GM21367 (cell line): ENCODE data around the gene TOR4A.
A peak's percentile ranks its signal among the peaks of the same experiment; 100 is the strongest.
"Not testable (repeated sequence)": the region's sequence is repeated elsewhere in the genome, so short reads cannot be mapped to it uniquely, and the experiment has no call there.

Experiments
- ATAC-seq: cut with Tn5 transposase; IDR thresholded peaks from one replicate; pipeline ENCODE4 v1.9.1; 2021; ENCODE audit not compliant: unreplicated experiment

The TOR4A gene

DNA sequence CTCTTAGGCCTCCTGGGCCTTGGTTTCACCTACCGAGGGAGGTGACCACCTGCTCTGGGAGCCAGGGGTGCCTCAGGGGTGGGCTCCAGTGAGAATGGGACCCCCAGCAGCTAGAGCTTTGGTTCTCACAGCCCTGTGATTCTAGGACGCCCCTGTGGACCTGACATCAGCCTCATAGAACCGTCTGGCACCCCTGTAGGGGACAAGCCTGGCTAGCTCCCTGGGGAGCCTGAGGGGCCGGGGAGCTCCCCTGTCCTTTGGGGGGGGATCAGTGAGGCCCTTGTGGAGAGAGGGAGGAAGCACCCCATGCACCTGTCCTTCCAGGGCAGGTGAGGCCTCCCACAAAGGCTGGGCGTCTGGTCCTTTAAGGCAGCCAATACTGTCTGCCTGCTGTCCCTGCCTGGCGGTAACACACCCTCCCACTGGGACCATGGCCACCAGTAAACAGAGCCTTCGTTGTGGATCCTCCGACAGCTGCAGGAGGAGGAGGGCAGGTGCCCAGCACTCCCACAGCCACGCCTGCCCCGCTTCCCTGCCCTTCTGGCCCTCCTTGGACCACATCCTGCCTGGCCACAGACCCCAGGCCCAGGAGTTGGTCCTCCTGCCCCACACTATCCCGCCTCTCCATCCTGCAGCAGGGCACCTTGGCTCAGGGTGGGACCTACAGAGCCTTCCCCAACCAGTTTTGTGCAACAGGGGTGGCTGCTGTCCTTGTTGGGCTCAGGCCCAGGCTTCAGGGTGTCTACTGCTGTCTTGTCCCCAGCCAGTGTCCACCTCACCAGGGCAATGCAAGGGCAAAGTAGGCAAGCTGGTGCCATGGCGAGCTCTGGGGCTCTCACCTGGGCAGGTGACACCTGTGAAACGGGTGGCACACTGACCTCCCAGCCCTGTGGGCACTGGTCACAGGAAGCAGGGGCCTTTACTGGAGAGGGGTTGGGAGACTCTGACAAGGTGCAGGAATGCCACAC is 39.5 kb upstream of the TOR4A start:
- ATAC-seq = no peak

DNA sequence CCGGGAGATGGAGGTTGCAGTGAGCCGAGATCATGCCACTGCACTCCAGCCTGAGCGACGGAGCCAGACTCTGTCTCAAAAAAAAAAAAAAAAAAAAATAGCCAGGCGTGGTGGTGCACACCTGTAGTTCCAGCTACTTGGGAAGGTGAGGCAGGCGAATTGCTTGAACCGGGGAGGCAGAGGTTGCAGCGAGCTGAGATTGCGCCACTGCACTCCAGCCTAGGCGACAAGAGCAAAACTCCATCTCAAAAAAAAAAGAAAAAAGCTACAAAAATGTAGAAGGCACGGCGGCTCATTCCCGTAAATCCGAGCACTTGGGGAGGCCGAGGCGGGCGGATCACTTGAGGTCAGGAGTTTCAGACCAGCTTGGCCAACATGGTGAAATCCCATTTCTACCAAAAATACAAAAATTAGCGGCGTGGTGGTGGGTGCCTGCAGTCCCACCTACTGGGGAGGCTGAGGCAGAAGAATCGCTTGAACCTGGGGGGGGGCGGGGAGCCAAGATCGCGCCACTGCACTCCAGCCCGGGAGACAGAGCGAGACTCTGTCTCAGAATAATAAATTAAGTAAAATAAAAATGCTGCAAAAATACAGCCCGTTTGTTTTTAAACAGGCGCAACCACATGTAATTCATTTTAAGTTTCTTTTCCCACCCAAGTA is 37.9 kb upstream of the TOR4A start:
- not testable (repeated sequence) for ATAC-seq

DNA sequence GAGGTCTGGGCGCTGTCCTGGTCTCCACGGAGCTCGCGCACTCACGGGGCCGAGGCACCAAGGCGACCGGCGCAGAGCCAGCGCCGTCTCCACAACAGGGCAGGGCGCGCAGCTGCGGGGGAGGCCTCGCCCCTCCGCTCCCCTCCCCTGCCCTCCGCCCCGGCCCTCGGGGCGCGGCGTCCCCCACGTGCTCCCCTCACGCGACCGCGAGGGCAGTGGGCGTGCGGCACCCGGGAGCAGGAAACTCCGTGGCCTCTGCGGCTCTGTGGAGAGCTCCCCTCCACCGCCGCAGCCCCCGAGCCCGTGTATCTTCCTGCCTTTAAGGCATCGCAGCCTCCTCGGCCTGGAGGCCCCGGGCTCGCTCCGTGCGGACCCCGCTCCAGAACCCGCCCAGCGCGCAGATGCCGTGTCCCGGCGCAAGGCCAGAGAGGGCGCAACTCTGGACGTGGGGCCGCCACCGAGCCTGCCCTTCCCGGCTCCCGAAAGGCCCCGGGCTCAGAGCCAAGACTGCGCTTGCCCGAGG is 37.1 kb upstream of the TOR4A start:
- ATAC-seq = peak; percentile 16

DNA sequence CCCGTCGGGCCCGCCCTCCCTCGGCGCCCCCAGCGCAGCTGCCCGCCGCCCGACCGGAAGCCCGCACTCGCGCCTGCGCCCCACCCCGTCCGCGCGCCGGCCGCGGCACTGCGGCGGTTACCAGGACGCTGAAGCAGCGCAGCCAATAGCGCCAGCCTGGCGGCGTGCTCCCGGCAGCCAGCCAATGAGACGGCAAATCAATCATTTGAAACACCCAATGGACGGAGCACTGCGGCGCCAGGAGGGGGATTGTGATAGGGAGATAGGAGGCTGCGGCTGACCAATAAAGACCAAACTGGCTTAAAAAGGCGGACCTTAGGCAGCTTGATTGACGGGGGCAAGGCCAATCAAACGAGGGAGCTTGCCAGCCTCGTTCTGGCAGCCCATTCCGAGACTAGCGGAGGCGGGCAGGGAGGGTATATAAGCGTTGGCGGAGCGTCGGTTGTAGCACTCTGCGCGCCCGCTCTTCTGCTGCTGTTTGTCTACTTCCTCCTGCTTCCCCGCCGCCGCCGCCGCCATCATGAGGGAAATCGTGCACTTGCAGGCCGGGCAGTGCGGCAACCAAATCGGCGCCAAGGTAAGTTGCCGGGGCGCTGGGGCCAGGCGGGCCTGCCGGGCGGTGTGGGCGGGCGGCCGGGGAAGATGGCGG is 36.6 kb upstream of the TOR4A start, which contains the start of gene TUBB4B:
Gene TUBB4B (plus strand): TSS at position 447 of the 649 bp plus-strand sequence. CDS start 74 bp downstream, at position 521.
- peak; percentile 64 for ATAC-seq

- ATAC-seq = peak; percentile 1
These were observed 35.8 kb upstream of the TOR4A start for GRCh38 chr9:137241490-137242268.

GRCh38 chr9:137242269-137243203 is 35.0 kb upstream of the TOR4A start:
- no peak for ATAC-seq

DNA sequence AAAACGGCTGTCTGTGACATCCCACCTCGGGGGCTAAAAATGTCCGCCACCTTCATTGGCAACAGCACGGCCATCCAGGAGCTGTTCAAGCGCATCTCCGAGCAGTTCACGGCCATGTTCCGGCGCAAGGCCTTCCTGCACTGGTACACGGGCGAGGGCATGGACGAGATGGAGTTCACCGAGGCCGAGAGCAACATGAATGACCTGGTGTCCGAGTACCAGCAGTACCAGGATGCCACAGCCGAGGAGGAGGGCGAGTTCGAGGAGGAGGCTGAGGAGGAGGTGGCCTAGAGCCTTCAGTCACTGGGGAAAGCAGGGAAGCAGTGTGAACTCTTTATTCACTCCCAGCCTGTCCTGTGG is 34.3 kb upstream of the TOR4A start:
- not testable (repeated sequence) for ATAC-seq

- ATAC-seq = no peak
These were observed 33.7 kb upstream of the TOR4A start for GRCh38 chr9:137243626-137244485.

DNA sequence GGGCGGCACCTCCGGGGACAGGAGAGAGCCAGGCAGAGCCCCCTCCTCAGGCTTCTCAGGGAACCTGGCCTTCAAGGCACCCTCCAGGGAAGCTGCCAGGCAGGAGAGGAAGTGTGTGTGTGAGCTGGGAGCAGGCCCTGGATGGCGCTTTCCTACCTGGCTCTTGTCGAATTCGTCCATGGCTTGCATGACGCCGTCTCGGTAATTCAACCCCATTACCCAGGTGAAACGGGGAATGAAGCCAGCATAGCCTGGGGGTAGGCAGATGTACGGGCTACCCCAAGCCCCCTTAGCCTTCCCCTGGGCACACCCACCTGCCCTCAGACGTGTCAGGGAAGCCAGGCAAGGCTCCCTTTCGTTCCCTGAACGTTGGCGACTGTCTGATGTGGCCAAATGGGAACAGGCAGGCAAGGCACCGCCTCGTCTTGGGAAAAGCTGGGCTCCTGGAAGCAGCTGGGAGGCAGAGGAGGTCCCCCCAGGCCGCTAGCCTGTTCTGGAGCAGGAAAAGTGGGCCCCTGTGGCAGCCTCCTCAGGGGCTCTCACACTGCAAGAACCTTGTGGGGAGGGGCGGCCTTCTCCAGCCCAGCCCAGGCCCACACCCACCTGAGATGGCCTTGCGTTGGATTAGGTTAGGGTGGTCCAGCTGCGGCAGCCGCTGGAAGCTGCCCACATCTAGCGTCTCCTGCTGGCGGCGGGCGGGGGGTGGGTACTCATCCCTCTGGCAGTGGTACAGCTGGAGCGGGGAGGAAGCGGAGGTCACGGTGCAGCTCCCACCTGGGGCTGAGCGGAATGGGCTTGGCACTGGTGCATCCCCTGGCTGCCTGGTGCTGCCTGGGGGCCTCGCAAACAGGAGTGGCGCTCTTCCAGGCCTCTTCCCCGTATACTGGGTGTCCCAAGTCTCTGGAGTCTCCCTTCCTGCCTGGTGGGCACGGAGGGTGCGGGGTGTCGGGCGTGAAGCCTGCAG is 32.8 kb upstream of the TOR4A start:
- ATAC-seq = no peak

DNA sequence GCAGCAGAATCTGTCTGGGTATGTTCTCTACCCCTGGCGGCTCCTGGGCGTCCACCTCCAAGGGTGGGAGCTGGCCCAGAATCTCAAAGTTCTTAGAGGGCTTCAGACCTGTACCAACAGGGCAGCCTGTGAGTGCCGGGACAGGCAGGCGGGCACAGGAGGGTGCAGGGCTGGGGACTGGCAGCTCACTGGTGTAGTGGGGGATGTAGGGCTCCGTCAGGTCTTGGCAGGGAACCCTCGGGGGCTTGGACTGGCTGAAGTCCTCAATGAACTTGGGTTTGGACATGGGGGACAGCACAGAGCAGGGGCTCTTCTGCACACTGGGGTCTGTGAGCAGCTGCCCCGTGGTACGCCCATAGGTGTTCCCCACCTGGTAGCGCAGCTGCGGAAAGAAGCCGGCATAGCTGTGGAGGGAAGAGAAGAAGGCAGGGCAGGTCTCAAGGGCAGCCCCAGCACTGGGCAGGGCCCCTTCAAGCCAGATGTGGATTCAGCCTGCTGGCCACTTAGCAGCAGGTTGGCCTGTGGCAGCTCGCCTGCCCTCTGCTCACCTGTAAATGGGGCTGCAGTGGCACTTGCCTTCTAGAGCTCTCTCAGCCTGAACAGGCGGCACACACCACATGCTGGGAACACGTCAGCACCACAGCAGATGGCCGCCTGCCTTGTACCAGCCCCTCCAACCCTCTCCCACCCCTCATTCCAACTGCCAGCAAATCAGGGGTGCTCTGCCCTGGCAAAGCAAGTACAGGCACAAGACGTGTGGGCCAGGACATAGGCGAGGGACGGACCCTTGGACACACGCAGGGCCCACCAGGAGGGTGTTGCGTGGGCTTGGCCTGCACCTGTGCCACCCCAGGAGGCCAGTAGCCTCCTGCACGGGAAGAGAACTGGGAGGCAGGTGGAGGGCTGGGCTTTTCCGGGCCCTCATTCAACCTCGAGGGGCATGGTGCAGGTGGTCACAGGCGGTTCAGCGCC is 31.8 kb upstream of the TOR4A start:
- no peak for ATAC-seq

- ATAC-seq = no peak
These were observed 30.2 kb upstream of the TOR4A start for GRCh38 chr9:137247135-137247915.

DNA sequence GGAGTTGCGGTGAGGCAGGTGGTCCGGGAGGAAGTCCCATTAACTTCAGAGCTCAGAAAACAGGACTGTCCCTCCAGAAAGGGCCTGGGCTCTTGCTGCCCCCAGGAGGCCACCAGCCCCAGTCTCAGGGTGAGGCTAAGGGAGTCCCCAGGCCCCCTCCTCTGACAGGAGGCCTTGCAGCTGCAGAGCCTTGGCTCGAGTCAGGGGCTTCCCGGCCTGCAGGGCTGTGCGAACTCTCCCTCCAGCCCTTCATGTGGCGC is 29.7 kb upstream of the TOR4A start:
- ATAC-seq = no peak

DNA sequence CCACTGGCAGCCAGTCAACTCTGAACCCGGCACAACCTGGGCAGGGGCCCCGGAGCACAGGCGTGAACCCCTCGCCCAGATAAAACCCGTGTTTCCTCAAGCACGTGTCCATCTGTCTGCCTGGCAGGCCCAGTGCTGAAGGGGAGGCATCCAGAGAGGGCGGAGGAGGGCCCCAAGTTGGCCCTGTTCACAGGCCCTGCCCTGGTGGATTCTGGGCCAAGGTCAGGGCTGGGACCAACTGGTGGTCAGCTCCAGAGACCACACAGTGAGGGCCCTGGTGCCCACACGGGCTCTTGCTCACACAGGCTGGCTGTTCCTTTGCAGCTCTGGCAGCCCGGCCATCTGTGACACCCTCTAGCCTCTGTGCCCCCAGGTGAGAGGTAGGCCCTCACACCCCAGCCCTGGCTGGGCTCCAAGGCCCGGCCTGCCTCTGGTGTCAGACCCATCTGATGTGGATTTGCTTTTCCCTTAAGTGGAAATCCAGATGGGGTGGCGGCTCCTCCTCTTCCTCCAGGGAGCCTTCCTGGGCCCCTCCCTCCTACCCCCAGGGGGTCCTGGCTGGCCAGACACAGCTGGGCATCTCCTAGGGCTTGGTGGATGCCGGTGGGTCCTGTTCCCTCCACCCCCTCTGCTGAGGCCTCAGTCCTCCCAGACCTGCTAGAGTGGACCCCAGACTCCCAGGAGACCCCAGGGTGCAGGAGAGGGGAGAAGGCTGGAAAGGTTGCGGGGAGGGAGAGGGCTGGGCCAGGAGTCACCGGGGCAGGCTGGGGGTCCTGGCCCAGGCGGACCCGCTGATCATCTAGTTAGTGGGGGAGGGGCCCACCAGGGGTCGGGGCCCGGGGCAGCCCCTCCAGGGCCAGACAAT is 27.0 kb upstream of the TOR4A start:
- no peak for ATAC-seq

GRCh38 chr9:137251194-137251461 is 26.4 kb upstream of the TOR4A start, which contains the start of gene STPG3:
Gene STPG3 (plus strand): TSS chr9:137251286. CDS start chr9:137251287, 1 bp downstream.
- no peak for ATAC-seq
